ENCODE results near the gene TMEM30B.
A peak's percentile ranks its signal among the peaks of the same experiment; 100 is the strongest.

Gene TMEM30B

DNA sequence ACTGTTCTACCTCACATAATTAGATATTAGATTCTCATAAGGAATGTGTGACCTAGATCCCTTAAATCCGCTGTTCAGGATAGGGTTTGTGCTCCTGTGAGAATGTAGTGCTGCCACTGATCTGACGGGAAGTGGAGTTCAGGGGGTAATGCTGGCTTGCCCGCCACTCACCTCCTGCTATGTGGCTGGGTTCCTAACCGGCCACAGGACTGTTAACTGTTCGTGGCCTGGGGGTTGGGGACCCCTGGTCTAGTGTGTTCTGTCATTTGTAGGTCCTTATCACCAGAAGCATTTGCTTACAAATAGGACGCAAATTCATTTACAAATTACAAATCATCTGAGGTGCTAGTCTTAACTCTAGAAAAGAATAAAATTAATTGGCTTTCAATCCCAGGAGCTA lies 16.4 kb upstream of the TMEM30B start:
- no peak for DNase-seq (ENCODE audit: low read depth in 1 of 2, low spot score in 1 of 2)
- Histone ChIP-seq H3K4me3 (replicated peaks; ENCODE audit: insufficient read depth, low read length) (no peak overlapping the region), H3K27ac (replicated peaks) (no peak overlapping the region), H3K27me3 (ENCODE audit: insufficient read depth, poor library complexity, severe bottlenecking) (peaks cover 3% of the 10 kb centered on the region)
- TF ChIP-seq GABPA (IDR thresholded peaks at IDR 0.05; ENCODE audit: low read depth) (no peak), SPI1 (IDR thresholded peaks at IDR 0.05; ENCODE audit: borderline replicate concordance, low read depth) (no peak), POLR2AphosphoS5 (IDR thresholded peaks at IDR 0.05; ENCODE audit: low read depth) (no peak)
- TF ChIP-seq, protein P1, sequence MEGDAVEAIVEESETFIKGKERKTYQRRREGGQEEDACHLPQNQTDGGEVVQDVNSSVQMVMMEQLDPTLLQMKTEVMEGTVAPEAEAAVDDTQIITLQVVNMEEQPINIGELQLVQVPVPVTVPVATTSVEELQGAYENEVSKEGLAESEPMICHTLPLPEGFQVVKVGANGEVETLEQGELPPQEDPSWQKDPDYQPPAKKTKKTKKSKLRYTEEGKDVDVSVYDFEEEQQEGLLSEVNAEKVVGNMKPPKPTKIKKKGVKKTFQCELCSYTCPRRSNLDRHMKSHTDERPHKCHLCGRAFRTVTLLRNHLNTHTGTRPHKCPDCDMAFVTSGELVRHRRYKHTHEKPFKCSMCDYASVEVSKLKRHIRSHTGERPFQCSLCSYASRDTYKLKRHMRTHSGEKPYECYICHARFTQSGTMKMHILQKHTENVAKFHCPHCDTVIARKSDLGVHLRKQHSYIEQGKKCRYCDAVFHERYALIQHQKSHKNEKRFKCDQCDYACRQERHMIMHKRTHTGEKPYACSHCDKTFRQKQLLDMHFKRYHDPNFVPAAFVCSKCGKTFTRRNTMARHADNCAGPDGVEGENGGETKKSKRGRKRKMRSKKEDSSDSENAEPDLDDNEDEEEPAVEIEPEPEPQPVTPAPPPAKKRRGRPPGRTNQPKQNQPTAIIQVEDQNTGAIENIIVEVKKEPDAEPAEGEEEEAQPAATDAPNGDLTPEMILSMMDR (IDR thresholded peaks at IDR 0.05; ENCODE audit: insufficient read depth, low read length) = no peak
- TF ChIP-seq, protein P2, sequence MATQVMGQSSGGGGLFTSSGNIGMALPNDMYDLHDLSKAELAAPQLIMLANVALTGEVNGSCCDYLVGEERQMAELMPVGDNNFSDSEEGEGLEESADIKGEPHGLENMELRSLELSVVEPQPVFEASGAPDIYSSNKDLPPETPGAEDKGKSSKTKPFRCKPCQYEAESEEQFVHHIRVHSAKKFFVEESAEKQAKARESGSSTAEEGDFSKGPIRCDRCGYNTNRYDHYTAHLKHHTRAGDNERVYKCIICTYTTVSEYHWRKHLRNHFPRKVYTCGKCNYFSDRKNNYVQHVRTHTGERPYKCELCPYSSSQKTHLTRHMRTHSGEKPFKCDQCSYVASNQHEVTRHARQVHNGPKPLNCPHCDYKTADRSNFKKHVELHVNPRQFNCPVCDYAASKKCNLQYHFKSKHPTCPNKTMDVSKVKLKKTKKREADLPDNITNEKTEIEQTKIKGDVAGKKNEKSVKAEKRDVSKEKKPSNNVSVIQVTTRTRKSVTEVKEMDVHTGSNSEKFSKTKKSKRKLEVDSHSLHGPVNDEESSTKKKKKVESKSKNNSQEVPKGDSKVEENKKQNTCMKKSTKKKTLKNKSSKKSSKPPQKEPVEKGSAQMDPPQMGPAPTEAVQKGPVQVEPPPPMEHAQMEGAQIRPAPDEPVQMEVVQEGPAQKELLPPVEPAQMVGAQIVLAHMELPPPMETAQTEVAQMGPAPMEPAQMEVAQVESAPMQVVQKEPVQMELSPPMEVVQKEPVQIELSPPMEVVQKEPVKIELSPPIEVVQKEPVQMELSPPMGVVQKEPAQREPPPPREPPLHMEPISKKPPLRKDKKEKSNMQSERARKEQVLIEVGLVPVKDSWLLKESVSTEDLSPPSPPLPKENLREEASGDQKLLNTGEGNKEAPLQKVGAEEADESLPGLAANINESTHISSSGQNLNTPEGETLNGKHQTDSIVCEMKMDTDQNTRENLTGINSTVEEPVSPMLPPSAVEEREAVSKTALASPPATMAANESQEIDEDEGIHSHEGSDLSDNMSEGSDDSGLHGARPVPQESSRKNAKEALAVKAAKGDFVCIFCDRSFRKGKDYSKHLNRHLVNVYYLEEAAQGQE (IDR thresholded peaks at IDR 0.05; ENCODE audit: insufficient replicate concordance, low read depth) = no peak

DNA sequence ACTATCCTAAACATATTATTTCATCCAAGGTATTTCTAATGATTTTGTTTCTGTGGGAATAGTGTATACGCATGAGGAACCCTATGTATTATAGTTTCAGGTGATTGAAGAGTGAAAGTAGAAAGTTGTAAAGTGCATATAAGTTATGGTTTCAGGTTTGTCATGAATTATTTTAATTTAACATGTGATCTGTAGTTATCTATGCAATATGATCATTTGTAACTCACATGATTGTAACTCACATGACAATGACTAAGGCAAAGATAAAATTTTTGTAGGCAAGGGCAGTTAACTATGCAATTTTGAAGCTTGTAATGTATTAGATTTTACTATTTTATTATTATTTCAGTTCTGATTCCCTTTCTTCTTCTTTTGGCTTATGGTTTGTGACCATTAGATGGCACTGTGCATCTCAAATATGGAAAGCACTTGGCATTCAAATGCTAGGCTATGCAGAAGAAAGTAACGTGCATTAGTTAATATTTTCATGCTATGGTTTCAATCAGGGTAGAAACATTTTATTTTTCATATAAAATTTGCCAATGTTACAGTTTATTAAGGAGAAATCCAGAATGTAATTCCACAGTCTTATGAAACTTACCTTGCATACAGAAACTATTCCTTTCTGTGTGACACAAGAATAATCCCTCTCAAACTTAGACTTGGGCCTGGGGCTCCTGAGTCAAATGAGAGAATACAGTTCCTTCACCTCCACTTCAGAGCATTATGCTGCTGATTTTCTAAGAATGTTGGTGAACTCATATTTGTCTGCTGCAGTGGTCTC lies 15.8 kb upstream of the TMEM30B start:
- peaks cover 3% of the 10 kb centered on the region for H3K27me3 ChIP-seq (ENCODE audit: insufficient read depth, poor library complexity, severe bottlenecking)
- TF ChIP-seq, protein P2 (IDR thresholded peaks at IDR 0.05; ENCODE audit: insufficient replicate concordance, low read depth) = no peak
- TF ChIP-seq, protein P1 (IDR thresholded peaks at IDR 0.05; ENCODE audit: insufficient read depth, low read length) = peak; percentile 47
- no peak for TF ChIP-seq GABPA (IDR thresholded peaks at IDR 0.05; ENCODE audit: low read depth)
- no peak overlapping the region for H3K27ac ChIP-seq (replicated peaks)
- no peak overlapping the region for H3K4me3 ChIP-seq (replicated peaks; ENCODE audit: insufficient read depth, low read length)
- DNase-seq (ENCODE audit: low read depth in 1 of 2, low spot score in 1 of 2) = peak in 1 of 2 experiments; percentile 7

DNA sequence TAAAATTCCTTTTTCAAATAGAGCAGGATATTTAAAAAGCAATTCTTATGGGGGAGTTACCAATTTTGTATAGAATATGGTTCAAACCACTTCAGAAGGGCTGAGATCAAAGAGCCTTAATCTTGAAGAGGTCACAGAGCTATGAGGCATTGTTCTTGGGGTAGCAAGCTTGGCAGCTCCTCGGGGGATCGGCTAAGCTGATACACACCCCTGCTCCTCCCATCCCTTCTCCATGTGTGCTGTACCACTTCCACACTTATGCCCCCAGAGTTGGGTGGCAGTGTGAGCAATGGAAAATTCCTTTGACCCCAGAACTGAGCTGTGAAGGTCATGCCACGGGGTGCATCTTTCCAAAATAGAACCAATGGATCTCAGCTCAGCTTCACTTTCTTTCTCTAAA lies 15.0 kb upstream of the TMEM30B start:
- Histone ChIP-seq H3K4me3 (replicated peaks; ENCODE audit: insufficient read depth, low read length) (no peak overlapping the region), H3K27me3 (ENCODE audit: insufficient read depth, poor library complexity, severe bottlenecking) (peaks cover 3% of the 10 kb centered on the region), H3K27ac (replicated peaks) (no peak overlapping the region)
- TF ChIP-seq POLR2AphosphoS5 (IDR thresholded peaks at IDR 0.05; ENCODE audit: low read depth) = no peak
- no peak for TF ChIP-seq GABPA (IDR thresholded peaks at IDR 0.05; ENCODE audit: low read depth)
- no peak for TF ChIP-seq SPI1 (IDR thresholded peaks at IDR 0.05; ENCODE audit: borderline replicate concordance, low read depth)
- TF ChIP-seq, protein P1 (IDR thresholded peaks at IDR 0.05; ENCODE audit: insufficient read depth, low read length) = no peak
- TF ChIP-seq, protein P2 (IDR thresholded peaks at IDR 0.05; ENCODE audit: insufficient replicate concordance, low read depth) = no peak
- no peak for DNase-seq (ENCODE audit: low read depth in 1 of 2, low spot score in 1 of 2)
